ENCODE data around the gene TSHR.

DNA sequence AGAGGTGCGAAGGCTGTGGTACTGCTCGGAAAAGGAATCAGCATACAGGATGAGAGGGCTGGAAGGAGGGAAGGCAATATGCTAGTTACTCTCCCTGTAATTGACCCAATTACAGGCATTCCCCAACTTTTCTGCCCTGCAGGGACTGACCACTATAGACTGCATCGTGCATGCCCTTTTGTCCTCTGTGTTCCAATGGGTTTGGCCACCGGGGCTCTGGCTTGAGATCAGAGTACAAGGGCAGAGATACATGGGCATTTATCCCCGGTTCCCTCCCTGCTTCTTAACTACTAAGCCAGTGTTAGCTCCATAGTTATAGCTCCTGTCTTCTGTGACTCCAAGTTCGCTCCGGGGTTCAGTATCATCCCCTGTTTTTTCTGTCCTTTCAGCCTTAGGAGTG, 205.7 kb downstream of the TSHR start:
- TF ChIP-seq, protein P1, sequence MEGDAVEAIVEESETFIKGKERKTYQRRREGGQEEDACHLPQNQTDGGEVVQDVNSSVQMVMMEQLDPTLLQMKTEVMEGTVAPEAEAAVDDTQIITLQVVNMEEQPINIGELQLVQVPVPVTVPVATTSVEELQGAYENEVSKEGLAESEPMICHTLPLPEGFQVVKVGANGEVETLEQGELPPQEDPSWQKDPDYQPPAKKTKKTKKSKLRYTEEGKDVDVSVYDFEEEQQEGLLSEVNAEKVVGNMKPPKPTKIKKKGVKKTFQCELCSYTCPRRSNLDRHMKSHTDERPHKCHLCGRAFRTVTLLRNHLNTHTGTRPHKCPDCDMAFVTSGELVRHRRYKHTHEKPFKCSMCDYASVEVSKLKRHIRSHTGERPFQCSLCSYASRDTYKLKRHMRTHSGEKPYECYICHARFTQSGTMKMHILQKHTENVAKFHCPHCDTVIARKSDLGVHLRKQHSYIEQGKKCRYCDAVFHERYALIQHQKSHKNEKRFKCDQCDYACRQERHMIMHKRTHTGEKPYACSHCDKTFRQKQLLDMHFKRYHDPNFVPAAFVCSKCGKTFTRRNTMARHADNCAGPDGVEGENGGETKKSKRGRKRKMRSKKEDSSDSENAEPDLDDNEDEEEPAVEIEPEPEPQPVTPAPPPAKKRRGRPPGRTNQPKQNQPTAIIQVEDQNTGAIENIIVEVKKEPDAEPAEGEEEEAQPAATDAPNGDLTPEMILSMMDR (IDR thresholded peaks at IDR 0.05; ENCODE audit: insufficient read depth, low read length), result no peak
- no peak for TF ChIP-seq GABPA (IDR thresholded peaks at IDR 0.05; ENCODE audit: low read depth)
- TF ChIP-seq POLR2AphosphoS5 (IDR thresholded peaks at IDR 0.05; ENCODE audit: low read depth), result no peak
- no peak for TF ChIP-seq SPI1 (IDR thresholded peaks at IDR 0.05; ENCODE audit: borderline replicate concordance, low read depth)
- TF ChIP-seq, protein P2, sequence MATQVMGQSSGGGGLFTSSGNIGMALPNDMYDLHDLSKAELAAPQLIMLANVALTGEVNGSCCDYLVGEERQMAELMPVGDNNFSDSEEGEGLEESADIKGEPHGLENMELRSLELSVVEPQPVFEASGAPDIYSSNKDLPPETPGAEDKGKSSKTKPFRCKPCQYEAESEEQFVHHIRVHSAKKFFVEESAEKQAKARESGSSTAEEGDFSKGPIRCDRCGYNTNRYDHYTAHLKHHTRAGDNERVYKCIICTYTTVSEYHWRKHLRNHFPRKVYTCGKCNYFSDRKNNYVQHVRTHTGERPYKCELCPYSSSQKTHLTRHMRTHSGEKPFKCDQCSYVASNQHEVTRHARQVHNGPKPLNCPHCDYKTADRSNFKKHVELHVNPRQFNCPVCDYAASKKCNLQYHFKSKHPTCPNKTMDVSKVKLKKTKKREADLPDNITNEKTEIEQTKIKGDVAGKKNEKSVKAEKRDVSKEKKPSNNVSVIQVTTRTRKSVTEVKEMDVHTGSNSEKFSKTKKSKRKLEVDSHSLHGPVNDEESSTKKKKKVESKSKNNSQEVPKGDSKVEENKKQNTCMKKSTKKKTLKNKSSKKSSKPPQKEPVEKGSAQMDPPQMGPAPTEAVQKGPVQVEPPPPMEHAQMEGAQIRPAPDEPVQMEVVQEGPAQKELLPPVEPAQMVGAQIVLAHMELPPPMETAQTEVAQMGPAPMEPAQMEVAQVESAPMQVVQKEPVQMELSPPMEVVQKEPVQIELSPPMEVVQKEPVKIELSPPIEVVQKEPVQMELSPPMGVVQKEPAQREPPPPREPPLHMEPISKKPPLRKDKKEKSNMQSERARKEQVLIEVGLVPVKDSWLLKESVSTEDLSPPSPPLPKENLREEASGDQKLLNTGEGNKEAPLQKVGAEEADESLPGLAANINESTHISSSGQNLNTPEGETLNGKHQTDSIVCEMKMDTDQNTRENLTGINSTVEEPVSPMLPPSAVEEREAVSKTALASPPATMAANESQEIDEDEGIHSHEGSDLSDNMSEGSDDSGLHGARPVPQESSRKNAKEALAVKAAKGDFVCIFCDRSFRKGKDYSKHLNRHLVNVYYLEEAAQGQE (IDR thresholded peaks at IDR 0.05; ENCODE audit: insufficient replicate concordance, low read depth), result no peak

Measured in HL-60 (cell line).